SK-N-SH (cell line): ENCODE measurements around the gene KAT8.

ENCODE experiments used
- EZH2phosphoT487 ChIP-seq: fragments of 200-600 bp; sonication (generic); IDR thresholded peaks from 2 replicates; pipeline ENCODE4 v1.6.1; 2017; ENCODE audit warnings: low read depth, mixed run types, mild to moderate bottlenecking, antibody characterized with exemption, moderate library complexity, borderline replicate concordance
- FOXM1 ChIP-seq: IDR thresholded peaks from 2 replicates; pipeline ENCODE4 v1.4.0; 2012; ENCODE audit warnings: low read depth, mild to moderate bottlenecking
- POLR2AphosphoS5 ChIP-seq: IDR thresholded peaks from 2 replicates; pipeline ENCODE4 v1.6.1; 2012; ENCODE audit warnings: low read depth, low read length
- RAD21 ChIP-seq: IDR thresholded peaks from 2 replicates; pipeline ENCODE4 v1.6.1; 2012; ENCODE audit warnings: mild to moderate bottlenecking, low read length
- REST ChIP-seq: IDR thresholded peaks from 2 replicates; pipeline ENCODE4 v1.6.1; 2012; ENCODE audit warnings: mild to moderate bottlenecking, low read depth, low read length, moderate library complexity
- SMC3 ChIP-seq: IDR thresholded peaks from 2 replicates; pipeline ENCODE4 v1.6.1; 2012; ENCODE audit warnings: low read depth, low read length, improper control_type of control experiment
- TCF12 ChIP-seq: IDR thresholded peaks from 2 replicates; pipeline ENCODE4 v1.4.0; 2012
- YY1 ChIP-seq: IDR thresholded peaks from 2 replicates; pipeline ENCODE4 v1.4.0; 2012; ENCODE audit warnings: low read depth, mild to moderate bottlenecking
- TF ChIP-seq, protein P1 (sequence below): fragments of 200-600 bp; sonication (generic); IDR thresholded peaks from 2 replicates; pipeline ENCODE4 v1.6.1; 2017; ENCODE audit warnings: antibody characterized with exemption, mild to moderate bottlenecking, moderate library complexity
- TF ChIP-seq, protein P2 (sequence below): IDR thresholded peaks from 2 replicates; pipeline ENCODE4 v1.4.0; 2012; ENCODE audit warnings: low read depth

- no peak for TF ChIP-seq REST
- TF ChIP-seq, protein P1, sequence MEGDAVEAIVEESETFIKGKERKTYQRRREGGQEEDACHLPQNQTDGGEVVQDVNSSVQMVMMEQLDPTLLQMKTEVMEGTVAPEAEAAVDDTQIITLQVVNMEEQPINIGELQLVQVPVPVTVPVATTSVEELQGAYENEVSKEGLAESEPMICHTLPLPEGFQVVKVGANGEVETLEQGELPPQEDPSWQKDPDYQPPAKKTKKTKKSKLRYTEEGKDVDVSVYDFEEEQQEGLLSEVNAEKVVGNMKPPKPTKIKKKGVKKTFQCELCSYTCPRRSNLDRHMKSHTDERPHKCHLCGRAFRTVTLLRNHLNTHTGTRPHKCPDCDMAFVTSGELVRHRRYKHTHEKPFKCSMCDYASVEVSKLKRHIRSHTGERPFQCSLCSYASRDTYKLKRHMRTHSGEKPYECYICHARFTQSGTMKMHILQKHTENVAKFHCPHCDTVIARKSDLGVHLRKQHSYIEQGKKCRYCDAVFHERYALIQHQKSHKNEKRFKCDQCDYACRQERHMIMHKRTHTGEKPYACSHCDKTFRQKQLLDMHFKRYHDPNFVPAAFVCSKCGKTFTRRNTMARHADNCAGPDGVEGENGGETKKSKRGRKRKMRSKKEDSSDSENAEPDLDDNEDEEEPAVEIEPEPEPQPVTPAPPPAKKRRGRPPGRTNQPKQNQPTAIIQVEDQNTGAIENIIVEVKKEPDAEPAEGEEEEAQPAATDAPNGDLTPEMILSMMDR: peak; percentile 73
- TF ChIP-seq POLR2AphosphoS5: no peak
- no peak for TF ChIP-seq EZH2phosphoT487
- TF ChIP-seq FOXM1: no peak
- no peak for TF ChIP-seq TCF12
- TF ChIP-seq, protein P2, sequence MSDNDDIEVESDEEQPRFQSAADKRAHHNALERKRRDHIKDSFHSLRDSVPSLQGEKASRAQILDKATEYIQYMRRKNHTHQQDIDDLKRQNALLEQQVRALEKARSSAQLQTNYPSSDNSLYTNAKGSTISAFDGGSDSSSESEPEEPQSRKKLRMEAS: no peak; the same call in 1 of the 2 replicates
- TF ChIP-seq SMC3: no peak; the same call in 1 of the 2 replicates
- peak; percentile 50 for TF ChIP-seq RAD21
- no peak for TF ChIP-seq YY1
Observed at GRCh38 chr16:31105677-31106213, 11.7 kb upstream of the KAT8 start.
